ENCODE measurements around the gene GABBR2.

The GABBR2 gene

DNA sequence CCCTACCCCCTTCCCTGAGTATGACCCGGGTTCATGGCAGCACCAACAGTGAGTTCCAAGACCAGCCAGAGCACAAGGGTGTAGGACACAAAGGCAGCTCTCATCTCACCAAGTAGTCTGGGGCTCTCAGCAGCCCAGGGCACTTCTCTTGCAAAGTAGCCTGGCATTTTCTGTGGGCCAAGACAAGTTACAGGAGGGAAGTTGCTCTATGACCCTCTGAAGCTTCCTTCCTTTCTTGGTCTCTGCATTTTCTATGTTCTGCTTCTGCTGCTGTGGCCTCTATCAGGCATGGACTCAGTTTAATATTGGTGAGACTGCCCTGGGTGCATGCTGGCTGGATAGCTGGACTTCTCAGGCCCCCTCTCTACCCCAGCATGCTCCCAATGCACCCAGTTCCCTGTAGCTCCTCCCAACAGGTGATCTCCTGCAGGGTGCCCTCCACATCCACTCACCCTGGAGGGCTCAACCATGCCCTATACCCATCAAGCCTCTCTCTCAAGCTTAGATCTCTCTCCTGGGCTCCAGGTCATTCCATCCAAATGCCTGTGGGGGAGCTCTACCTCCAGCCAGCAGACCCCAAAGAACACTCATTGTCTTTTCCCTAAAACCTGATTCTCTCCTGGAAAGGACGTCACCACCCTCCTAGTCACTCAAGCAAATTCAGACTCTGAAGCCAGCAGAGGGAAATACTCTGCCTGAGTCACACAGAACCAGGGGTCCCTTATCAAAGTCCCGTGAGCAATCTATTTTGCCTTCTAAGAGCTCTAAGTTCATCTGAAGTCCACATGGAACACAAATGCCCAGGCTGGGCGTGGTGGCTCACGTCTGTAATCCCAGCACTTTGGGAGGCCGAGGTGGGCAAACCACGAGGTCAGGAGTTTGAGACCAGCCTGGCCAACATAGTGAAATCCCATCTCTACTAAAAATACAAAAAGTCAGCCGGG is 467.1 kb downstream of the GABBR2 start:
- DNase-seq = no peak

DNA sequence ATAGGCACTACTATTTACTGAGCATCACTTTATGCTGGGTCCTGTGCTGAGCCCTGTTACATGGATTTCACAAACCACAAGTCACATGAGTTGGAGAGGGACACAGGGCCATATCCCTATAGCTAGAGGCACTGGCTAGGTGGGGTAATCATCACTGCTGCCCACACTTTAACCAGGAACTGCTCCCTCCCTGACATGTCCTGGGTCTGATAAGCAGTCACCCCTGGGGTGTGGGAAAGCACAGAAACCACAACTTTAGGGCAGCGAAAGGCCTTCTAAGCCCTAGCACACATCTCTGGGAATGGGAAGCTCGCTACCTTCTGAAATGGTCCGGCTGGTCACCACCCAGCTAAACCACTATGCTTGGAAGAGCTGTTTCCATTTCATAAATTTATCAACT is 468.3 kb downstream of the GABBR2 start:
- no peak for DNase-seq
